ENCODE measurements around the gene SLC22A16.
A peak's percentile ranks its signal among the peaks of the same experiment; 100 is the strongest.
"Not testable (repeated sequence)": the region's sequence is repeated elsewhere in the genome, so short reads cannot be mapped to it uniquely, and the experiment has no call there.

The SLC22A16 gene

DNA sequence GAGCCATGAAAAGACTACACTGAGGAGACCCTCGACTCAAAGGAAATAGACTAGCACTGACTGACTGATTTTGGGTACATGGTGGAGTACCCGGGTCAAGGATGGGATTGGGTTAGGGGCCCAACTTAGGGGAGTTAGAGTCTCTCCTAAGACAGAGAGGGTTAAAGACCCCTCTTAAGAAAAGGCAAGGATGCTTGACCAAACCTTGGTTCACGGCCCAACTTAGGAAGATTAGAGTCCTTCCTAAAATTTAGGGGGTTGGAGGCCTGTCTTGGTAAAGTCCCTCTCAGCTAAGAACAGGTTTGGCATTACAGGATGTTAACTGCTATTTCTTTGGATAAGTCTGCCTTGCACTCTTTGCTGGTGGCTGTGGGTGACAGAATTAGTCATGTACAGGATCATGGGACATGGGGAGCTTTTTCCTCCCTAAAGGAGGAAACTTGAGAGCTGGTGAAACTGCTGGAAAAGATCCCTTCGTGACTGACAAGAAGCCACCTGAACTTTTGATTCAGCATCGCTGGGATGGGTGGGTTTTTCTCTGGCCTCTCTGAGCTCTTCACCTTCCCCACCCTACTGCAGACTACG lies 12.3 kb upstream of the SLC22A16 start:
- no peak for DNase-seq

GRCh38 chr6:110487968-110488381 lies 11.6 kb upstream of the SLC22A16 start:
- not testable (repeated sequence) for DNase-seq

DNA sequence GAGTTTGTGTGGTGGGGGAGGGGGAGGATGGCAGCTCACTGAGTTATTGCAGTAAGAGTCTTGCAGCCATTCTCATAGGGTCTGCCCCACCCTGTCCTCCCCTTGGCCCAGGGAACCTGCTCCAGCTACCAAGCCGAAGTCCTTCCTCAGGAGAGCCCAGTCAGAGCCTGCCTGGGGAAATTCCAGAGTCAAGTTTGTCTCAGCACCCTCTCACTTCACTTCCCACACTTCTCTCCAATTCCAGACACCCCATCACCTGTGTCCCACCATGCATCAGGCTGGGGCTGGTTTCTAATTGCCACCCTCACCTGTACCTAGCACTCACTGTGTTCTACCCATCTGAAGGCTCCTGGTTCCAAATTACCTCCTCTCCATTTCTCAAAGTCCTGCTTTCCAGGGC lies 10.3 kb upstream of the SLC22A16 start:
- DNase-seq = no peak

DNA sequence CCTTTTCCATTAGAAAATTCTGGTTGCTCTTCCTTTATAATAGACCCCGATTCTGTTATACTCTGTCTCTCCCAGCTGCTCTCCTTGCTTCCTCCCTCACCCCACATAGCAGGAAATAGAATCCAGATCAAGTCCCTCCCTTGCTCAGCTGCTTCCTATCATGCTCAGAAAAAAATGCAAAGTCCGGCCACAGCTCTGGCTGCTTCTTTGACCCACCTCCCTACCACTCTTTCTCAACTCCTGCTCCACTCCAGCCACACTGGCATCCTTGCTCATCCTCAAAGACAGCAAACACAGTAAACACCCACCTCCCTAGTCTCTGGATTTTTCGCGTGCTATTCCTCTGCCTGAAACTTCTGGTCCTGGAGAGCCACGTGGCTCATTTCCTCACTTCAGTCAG lies 9.1 kb upstream of the SLC22A16 start:
- DNase-seq = no peak

DNA sequence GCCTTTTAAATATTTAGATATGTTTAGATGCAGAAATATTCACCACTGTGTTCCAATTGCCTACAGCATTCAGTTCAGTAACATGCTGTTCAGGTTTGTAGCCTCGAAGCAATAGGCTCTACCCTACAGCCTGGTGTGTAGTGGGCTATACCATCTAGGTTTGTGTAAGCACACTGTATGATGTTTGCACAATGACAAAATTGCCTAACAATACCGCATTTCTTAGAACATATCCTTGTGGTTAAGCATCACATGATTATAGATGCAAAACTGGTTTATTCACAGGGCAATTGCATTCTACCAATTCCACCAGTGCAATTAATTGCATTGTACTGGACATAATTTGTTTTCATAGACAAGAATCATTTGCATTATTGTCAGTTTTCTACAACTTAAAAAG lies 7.9 kb upstream of the SLC22A16 start:
- no peak for DNase-seq

DNA sequence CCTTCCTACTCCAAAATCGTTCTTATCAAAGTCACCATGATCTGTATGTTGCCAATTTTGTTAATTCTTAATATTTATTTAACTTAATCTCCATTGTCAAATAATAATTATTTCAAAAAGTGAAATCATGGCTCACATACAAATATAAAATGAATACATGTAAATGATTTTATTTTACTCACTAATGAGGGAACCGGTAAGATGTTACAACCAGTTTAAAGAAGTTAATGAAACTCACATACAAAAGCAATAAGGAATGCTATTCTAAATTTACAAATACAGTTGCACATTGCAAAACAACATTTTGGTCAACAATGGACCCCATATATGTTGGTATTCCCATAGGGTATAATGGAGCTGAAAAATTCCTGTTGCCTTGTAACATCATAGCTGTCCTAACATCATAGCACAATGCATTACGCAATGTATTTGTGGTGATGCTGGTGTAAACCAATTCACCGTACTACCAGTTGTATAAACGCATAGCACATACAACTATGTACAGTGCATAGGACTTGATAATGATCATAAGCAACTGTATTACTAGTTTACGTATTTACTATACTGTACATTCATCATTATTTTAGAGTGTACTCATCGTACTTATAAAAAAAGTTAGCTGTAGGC lies 6.5 kb upstream of the SLC22A16 start:
- no peak for DNase-seq

- no peak for DNase-seq
Measured at GRCh38 chr6:110481081-110481480, 4.7 kb upstream of the SLC22A16 start.

- peak; percentile 81 for DNase-seq
Measured at GRCh38 chr6:110475066-110475653, 1.3 kb downstream of the SLC22A16 start.

DNA sequence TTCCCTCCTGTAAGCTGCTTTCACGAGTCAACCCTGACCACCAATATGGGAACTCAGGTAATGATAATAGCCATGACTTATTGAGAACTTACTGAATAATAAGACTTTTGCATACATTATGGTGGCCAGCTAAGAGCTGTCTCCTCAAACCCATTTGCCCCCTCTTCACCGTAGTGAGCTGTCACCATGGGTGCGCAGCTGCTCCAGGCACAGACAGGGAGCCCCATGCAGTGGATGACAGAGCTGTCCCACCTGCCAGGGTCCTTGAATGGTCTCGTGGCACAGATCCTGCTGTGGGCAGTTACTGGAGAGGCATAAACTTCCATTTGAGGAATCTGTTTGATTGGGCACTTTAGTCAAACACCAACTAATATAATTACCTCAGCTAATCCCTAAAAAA lies 1.9 kb downstream of the SLC22A16 start:
- DNase-seq = no peak

DNA sequence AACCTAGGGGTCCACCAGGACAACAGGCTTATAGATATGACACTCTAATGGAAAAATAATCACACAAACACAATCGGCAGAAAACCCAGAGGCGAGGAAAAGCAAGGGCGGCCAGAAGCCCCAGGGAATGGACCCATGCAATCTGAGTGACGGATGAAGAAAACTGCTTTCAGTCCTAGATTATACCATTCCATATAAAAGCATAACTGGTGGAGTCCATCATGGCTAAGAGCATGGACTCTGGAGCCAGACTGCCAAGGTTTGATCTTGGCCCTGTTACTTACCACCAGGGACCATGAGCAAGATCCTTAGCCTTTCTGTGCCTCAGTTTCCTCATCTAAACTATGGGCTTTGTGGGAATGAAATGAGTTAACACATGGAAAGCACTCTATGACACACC lies 3.7 kb downstream of the SLC22A16 start:
- no peak for DNase-seq

DNA sequence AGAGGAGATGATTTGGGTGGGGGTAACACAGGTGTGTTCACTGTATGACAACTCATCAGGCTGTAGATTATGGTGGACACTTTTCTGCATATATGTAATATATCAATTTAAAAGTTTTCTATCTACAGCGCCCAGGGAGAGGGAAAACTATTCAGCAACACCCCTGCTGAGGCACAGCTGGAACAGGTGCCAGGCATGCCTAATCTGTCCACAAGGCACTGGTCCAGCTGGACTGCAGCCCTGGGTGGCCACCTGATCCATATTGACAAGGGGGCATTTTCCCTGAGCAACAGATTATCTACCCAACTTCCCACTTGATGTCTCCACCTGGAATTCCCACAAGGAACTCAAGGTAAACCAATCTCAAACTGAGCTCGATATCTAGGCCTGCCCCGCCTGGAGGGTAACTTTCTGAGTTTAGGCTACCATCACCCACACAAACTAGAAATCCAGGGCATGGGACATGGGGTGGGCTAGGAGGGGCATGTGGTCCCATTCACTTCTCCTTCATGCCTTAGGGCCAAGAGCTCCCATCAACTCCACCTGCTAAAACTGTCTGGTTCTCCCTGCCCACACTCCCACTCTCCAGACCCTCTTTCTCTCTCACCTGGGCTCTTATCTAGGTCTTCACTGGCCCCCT lies 4.6 kb downstream of the SLC22A16 start:
- DNase-seq = no peak

GRCh38 chr6:110468731-110469130 lies 7.7 kb downstream of the SLC22A16 start:
- no peak for DNase-seq

DNA sequence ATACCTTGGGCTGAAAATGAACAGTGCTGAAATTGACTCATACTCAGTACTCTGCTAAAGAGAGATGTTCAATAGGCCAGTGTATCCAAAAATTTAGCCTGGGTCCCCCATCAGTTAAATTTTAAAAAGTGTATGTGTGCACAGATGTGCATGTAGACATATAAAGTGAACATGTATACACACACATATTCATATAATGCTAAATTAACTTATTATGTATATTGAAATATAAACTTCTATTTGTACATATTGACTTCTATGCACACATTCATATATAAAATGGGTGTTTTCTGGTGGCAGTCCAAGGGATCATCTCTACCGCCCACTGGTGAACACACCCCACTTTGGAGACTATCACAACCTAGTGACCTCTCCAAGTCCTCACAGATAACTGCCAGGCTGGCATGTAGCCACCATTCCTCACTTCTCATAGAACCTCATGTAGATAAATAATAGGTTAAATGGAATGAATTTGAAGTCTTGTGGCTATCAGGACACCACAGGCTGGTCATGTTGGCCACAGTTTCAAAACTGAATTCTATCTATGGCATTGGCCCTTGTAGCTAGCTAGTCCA lies 8.8 kb downstream of the SLC22A16 start:
- no peak for DNase-seq

- no peak for DNase-seq
Measured at GRCh38 chr6:110462884-110463481, 13.4 kb downstream of the SLC22A16 start.

DNA sequence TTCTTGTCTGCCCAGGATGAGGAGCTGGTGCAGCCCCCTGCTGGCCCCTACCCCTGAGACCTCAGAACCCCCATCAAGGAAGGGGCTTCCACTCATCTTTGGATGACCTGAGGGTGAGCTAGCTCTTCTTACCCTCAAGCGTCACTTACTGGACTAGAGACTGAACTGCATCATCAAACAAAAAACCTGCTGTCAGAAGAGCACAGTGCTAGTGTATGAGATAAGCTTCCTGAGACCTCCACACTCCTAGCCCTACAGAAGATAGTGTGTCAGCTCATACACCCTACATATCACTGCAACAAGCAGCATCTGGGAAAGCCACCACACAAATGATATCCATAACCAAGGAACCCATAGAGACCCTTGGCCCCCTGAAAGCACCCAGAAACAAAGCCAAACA lies 15.0 kb downstream of the SLC22A16 start:
- DNase-seq = no peak

DNA sequence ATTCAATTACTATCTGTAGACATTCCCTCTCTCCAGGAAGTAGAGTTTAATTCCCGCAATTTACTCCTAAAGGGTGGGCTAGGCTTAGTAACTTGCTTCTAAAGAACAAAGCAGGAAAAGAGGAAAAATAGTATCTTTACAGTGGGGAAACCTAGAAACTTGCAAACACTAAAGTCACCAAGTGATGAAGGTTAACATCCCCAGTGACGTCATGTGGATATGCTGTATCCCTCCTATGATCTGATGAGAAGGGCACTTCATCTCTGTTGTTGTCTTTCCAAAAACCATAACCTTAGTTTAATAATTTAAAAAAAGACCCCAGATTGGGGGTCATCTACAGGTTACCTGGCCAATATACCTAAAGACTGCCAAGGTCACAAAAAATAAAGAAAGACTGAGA lies 17.3 kb downstream of the SLC22A16 start:
- DNase-seq = no peak

- DNase-seq = no peak
Measured at GRCh38 chr6:110458476-110458875, 17.9 kb downstream of the SLC22A16 start.

GRCh38 chr6:110457567-110458175 lies 18.7 kb downstream of the SLC22A16 start:
- DNase-seq = not testable (repeated sequence)

DNA sequence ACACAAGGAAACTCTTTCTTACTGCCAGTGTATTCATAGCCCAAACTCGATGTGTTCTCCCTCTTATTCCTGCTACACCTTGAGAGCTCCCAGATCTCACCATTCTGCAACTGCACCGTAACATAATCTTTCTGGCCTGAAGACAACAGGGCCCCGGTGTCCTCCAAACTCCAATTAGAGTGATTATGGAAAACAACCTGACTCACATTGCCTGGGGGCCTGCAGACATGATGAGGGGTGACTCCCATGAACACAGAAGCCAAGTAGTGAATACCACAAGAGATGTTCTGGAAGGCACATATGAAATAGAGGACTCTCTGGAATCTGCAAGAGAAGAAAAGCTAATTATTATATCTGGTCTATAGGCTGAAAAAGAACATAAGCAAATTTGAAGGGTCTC lies 19.7 kb downstream of the SLC22A16 start:
- DNase-seq = no peak

- DNase-seq = no peak
Measured at GRCh38 chr6:110449541-110449895, 26.9 kb downstream of the SLC22A16 start.

- peak; percentile 40 for DNase-seq
Measured at GRCh38 chr6:110448846-110449540, 27.4 kb downstream of the SLC22A16 start.

DNA sequence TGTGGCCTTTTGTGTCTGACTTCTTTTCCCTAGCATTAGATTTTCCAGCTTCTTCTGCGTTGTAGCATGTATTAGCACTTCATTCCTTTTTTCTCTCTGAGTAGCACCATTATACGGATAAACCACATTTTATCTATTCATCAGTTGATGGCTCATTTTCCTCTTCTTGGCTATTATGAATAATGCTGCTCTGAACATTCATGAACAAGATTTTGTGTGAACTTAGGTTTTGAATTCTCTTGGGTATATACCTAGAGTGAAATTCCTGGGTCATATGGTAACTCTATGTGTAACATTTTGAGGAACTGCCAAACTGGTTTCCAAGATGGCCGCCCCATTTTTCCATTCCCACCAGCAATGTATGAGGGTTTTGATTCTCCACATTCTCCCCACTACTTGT lies 28.7 kb downstream of the SLC22A16 start:
- no peak for DNase-seq
